Fibroblast of skin of left biceps (primary cell): ENCODE results near the gene LCN15.
"Not testable (repeated sequence)": the region's sequence is repeated elsewhere in the genome, so short reads cannot be mapped to it uniquely, and the experiment has no call there.

Experiments used
- DNase-seq, 2 experiments: peaks; one replicate each; pipeline ENCODE4 v3.0.0-alpha.2; 2013; ENCODE audit warnings: low read depth in 2 of 2

LCN15 gene

DNA sequence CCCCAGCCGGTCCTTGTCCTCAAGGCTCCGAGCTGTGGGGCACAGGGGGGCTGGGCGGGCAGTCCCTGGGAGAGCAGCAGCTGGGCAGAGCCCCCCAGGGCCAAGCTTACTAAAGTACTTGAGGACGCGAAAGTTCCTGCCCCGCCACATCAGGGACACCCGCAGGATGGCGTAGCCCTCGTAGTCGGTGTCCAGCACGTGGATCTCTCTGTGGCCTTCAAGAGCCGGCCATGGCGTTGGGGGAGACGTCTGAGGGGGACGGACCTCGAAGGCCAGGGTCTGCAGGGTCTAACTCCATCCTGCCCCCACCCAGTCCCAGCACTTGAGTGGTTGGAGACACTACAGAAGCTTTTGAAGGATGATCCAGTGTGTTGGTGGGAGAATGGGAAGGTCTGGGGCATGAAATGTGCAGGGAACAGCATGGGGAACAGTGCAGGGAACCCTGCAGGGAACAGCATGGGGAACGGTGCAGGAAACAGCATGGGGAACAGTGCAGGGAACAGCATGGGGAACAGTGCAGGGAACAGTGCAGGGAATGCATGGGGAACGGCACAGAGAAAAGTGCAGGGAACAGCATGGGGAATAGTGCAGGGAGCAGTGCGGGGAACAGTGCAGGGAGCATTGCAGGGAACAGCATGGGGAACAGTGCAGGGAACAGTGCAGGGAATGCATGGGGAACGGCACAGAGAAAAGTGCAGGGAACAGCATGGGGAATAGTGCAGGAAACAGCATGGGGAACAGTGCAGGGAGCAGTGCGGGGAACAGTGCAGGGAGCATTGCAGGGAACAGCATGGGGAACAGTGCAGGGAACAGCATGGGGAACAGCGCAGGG lies 8.8 kb downstream of the LCN15 start:
- DNase-seq = not testable (repeated sequence)

GRCh38 chr9:136754626-136755301 lies 9.6 kb downstream of the LCN15 start:
- no peak for DNase-seq

GRCh38 chr9:136754059-136754572 lies 10.2 kb downstream of the LCN15 start:
- no peak for DNase-seq

DNA sequence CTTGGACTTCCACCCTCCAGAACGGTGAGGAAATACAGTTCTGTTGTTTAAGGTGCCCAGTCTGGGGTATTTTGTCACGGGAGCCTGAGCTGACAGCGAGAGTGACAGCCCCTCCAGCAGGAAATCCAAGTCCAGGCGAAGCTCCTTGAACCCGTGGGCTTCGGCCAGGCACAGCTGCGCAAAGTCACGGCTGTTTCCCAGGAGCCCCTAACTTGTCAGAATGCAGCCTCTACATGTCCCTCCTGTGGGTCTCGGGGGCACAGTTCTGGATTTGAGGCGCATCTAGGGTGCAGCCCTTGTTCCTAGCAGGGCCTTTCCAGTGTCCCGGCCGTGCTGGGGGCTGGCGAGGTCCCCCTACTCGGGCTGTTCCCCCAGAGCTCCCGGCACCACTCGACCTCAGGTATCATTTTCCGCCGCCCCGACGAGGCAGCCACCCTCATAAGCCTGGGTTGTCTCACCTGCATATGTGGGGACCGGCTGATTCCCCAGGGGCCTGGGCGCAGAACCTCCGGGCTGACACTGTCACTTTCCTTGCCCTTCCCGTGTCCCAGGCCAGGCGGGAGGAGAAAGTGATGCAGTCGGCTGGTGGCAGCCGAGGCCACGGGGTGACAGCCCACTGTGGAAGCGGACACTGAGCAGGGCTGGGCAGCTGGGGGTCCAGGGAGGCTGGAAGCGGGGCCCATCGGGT lies 10.8 kb downstream of the LCN15 start:
- no peak for DNase-seq

GRCh38 chr9:136751814-136752213 lies 12.5 kb downstream of the LCN15 start:
- no peak for DNase-seq

DNA sequence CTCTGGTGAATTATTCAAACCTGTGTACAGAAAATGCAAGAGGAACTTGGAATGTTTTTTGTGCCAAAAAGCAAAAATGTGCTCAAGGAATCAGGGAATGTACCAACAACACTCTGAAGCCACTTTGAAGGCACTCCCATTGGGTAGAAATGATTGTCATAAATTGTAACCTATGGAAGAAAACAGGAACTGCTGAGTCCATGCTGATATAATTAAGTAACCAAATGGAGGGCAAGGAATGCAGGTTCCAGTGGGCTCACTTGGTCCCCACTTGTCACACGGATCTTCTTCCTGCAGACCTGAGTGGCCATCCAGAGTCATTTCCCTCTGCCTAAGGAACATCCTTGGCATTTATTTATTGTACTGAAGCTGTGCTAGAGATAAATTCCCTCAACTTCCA lies 13.1 kb downstream of the LCN15 start:
- DNase-seq = no peak

DNA sequence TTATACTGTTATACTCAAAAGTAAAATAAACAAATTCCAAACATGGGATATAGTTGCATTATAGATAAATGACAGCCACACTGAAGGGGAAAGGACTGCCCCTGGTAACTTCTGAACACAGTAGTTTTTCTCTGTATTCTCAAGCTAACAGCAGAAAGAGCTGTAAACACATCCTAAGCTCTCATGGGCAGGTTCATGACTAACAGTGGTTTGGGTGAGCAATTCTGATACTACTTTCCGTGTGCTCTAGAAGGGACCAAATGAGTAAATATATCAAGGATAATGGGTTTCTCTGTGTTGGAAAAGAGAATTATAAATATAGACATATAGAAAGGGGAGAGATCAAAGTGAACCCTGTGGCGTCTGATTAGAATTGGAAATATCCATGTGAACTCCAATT lies 13.8 kb downstream of the LCN15 start:
- no peak for DNase-seq

DNA sequence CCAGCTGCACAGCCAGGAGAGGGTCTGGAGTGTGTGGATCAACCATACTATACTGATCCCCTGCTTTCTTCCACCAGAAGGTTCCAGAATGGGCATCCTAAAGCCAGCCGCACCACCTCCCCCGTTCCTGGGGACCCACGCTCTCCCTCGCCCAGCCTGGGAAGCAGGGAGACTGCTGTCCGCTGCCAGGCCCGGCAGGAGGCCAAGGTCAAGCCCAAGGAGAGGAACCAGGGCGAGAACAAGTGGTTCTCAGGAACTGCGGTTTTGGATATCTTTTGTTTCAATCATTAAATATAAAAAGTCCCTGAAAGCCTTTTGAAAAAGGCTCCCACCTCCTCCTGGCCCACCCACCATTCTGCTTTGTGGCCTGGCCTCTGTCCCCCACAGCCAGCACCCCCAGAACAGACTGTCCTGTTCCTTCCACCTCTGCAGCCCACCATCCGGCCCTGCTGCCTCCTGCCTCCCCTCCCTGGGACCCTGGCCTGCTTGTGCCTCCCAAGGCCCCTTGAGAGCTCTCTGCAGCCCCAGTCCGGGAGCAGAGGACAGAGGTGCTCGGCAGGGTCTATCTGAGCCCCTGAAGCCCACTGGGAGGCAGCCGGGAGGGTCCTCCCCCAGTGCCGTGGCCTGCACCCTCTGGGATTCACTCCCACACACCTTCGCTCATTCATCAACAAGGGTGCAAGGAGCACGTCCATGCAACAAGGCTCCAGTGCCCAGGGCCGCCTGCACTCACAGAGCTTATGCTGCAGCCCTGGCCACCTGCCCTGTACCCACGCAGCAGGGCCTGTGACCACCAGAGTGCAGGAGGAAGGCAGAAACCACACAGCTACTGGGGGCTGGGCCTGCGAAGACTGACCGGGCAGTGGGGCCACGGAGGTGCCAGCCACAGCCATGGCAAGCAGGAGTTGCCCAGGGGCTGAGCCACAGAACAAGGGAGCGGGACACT lies 15.4 kb downstream of the LCN15 start:
- no peak for DNase-seq

GRCh38 chr9:136748201-136748600 lies 16.1 kb downstream of the LCN15 start, which contains the start of gene LCN6:
LCN6 (minus strand) TSS chr9:136748525; CDS start chr9:136748483, 42 bp downstream.
- no peak for DNase-seq

DNA sequence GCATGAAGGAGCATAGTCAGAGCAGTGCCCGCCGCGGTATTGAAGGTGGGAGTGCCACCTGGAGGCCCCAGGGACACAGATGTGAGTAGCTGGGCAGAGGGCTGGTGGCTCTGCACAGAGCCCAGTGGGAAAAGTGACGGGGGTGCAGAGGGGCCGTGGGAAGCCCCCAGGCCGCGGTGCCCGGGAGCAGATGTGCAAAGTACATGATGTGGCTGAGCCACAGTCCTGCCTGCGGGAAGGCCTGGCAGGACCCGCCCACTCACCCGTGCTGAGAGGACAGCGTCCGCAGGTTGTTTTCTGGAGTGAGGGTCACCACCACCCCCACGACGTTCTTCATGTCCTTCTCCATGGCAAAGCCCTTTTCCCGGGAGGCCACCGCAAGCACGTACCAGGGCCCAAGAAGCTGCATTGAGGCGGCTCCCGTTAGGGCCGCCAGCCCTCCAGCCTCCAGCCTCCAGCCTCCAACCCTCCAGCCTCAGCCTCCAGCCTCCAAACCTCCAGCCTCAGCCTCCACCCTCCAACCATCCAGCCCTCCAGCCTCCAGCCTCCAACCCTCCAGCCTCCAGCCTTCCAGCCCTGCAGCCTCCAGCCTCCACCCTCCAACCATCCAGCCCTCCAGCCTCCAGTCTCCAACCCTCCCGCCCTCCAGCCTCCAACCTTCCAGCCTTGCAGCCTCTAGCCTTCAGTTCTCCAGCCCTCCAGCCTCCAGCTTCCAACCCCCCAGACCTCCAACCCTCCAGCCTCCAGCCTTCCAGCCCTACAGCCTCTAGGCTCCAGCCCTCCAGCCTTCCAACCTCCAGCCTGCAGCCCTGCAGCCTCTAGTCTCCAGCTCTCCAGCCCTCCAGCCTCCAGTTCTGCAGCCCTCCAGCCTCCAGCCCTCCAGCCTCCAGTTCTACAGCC lies 16.9 kb downstream of the LCN15 start:
- DNase-seq = no peak

- no peak for DNase-seq
Observed at GRCh38 chr9:136746621-136747020, 17.7 kb downstream of the LCN15 start.

GRCh38 chr9:136746155-136746490 lies 18.2 kb downstream of the LCN15 start:
- no peak for DNase-seq

DNA sequence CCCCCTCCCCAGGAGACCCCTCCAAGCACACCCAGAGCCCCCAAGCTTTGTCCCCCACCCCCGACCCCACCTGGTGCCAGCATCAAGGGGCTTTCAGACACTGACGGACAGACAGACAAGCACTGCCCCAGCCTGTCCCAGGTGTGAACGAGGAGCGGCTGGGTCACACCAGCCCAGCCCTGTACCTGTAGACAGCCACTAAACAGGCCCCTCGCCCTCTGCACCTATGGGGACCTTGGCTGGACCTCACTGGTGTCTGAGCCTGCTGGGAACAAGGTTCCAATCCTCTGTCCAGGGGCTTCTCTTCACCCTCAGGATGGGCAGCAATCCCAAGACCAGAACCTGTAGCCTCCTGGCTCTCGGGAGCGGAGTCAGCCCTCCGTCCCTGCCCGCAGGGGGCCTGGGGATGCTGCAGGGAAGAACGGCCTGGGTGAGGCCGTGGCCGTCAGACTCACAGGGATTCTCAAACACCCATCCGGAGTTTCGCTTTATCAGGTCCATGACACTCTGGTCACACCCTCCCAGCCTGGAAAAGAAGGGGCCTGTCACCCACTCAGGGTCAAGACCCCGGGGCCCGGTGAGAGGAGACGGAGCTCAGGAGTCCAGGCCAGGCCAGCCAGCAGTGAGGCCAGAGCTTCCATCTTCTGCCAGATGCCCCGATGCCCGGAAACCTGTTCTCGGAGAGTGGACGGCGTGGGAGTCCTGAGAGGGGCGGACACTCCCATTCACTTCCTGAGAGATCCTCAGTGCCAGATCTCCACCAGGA lies 18.7 kb downstream of the LCN15 start:
- no peak for DNase-seq

DNA sequence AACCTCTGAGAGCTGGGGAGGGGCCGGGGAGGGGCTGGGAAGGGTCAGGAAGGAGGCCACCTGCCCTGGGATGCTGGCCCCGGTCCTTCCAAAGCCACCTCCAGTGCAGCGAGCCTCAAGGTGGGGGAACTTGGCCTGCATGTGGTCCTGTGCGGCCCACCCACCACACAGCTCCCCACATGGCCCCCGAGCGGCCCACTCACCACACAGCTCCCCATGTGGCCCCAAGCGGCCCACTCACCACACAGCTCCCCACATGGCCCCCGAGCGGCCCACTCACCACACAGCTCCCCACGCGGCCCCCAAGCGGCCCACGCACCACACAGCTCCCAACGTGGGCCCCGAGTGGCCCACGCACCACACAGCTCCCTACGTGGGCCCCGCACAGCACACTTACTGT lies 19.5 kb downstream of the LCN15 start:
- DNase-seq = no peak

GRCh38 chr9:136743639-136744211 lies 20.6 kb downstream of the LCN15 start:
- DNase-seq = no peak

GRCh38 chr9:136742591-136743391 lies 21.5 kb downstream of the LCN15 start, which contains the start of gene LCN10:
LCN10 (minus strand) TSS chr9:136742940; CDS start chr9:136742903, 37 bp downstream.
- DNase-seq = no peak

- DNase-seq = no peak
Observed at GRCh38 chr9:136741883-136742571, 22.3 kb downstream of the LCN15 start.
